NK-92 treated with Interleukin-12 subunit alpha and Interleukin-12 subunit beta, amount 100 ng/mL, for 24 hours (cell line): ENCODE data around the gene CYP26B1.

ENCODE experiments used
- DNase-seq: peaks from one replicate; lab custom pipeline; 2025; lab: John Stamatoyannopoulos, UW

CYP26B1 gene

GRCh38 chr2:72129681-72130340, 17.9 kb downstream of the CYP26B1 start:
- no peak for DNase-seq

GRCh38 chr2:72128843-72129227, 18.8 kb downstream of the CYP26B1 start:
- DNase-seq, result no peak

GRCh38 chr2:72128059-72128842, 19.4 kb downstream of the CYP26B1 start:
- DNase-seq, result no peak

GRCh38 chr2:72127401-72128058, 20.1 kb downstream of the CYP26B1 start:
- DNase-seq, result no peak

- no peak for DNase-seq
Measured at GRCh38 chr2:72126186-72127100, 21.2 kb downstream of the CYP26B1 start.

GRCh38 chr2:72124376-72124775, 23.3 kb downstream of the CYP26B1 start:
- DNase-seq, result no peak

- DNase-seq, result no peak
Measured at GRCh38 chr2:72121153-72121552, 26.5 kb downstream of the CYP26B1 start.

GRCh38 chr2:72118951-72119350, 28.7 kb downstream of the CYP26B1 start:
- DNase-seq, result no peak

GRCh38 chr2:72118386-72118785, 29.3 kb downstream of the CYP26B1 start:
- DNase-seq, result no peak

GRCh38 chr2:72117718-72118117, 29.9 kb downstream of the CYP26B1 start:
- DNase-seq, result no peak

- no peak for DNase-seq
Measured at GRCh38 chr2:72117029-72117428, 30.6 kb downstream of the CYP26B1 start.

- no peak for DNase-seq
Measured at GRCh38 chr2:72116081-72116533, 31.6 kb downstream of the CYP26B1 start.

GRCh38 chr2:72115110-72116080, 32.3 kb downstream of the CYP26B1 start:
- DNase-seq, result no peak

GRCh38 chr2:72114693-72115051, 33.0 kb downstream of the CYP26B1 start:
- DNase-seq, result no peak

GRCh38 chr2:72113847-72114692, 33.6 kb downstream of the CYP26B1 start:
- no peak for DNase-seq

GRCh38 chr2:72112981-72113846, 34.4 kb downstream of the CYP26B1 start:
- no peak for DNase-seq

GRCh38 chr2:72112401-72112800, 35.3 kb downstream of the CYP26B1 start:
- DNase-seq, result no peak

- no peak for DNase-seq
Measured at GRCh38 chr2:72111061-72111460, 36.6 kb downstream of the CYP26B1 start.

GRCh38 chr2:72109904-72110303, 37.8 kb downstream of the CYP26B1 start:
- DNase-seq, result no peak
